ENCODE results near the gene ARHGEF1.

ARHGEF1 gene

DNA sequence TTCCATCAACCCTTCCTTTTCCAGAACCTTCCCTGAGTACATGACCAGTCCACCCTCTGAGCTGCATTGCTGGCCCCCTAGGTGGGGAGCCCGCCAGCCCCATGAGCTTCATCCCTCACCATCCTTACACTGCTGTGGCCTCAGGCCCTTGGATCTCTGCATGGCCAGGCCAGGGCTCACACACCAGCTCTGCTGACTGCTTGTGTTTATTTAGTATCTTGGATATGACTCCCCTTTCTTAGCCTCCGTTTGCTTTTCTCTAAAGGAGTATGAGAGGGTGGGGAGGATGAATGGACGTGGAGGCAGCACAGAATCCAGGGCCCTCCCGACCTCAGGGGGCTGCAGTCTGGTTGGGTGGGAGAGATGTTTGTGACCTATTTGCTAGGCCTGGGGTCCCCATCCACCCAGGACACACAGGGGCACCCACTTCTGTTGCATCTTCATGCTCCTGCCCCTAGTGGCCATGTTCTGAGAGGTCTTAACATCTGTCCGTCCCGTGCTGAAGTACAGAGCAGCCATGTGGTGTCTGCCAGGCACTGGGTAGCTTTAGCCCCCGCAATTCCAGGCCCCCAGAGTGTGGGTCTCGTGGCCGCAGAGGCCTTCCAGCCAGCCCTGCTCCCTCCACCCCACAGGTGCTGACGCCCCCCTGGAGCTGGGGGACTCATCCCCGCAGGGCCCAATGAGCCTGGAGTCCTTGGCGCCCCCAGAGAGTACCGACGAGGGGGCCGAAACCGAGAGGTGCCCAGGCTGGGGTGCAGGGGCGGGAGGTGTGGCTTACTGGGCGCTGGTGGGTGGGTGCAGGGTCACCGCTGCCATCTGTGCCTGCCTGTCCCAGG is 13.0 kb downstream of the ARHGEF1 start:
- Histone ChIP-seq H3K4me1 (ENCODE audit: control insufficient read depth, insufficient read depth, low read length) (peaks cover 7% of the 10 kb centered on the region; the same call in 1 of the 2 replicates), H3K4me3 (ENCODE audit: low read length) (no peak overlapping the region; the same call in 1 of the 2 replicates), H3K9me3 (ENCODE audit: control insufficient read depth, insufficient read depth, low read length) (no peaks in the 10 kb centered on the region), H3K36me3 (ENCODE audit: control insufficient read depth, insufficient read depth, low read length) (peaks cover 8% of the 10 kb centered on the region), H3K27me3 (ENCODE audit: control insufficient read depth, insufficient read depth, low read length) (no peaks in the 10 kb centered on the region), H3K27ac (ENCODE audit: low read length) (no peak overlapping the region)
- no peak for DNase-seq (ENCODE audit: low read depth, low spot score)
- WGBS (ENCODE audit: insufficient coverage, insufficient read length) = no CpG with 5 or more reads among the region's 19 CpGs

DNA sequence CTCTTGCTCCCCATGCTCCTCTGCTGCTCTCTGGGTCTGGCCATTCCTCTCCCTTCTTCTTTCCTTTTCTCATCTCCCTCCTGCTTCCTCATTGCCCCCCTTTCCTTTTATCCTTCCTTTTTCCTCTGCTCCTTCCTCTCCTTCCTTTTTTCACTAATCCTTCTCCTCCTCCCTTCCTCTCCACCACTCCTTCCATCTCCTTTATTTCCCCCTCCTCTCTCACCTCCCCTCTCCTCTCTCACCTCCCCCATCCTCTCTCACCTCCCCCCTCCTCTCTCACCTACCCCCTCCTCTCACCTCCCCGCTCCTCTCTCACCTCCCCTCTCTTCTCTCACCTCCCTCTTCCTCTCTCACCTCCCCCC is 13.6 kb downstream of the ARHGEF1 start:
- 100% methylated on average over 1 of the region's 1 CpG for WGBS (ENCODE audit: insufficient coverage, insufficient read length)

DNA sequence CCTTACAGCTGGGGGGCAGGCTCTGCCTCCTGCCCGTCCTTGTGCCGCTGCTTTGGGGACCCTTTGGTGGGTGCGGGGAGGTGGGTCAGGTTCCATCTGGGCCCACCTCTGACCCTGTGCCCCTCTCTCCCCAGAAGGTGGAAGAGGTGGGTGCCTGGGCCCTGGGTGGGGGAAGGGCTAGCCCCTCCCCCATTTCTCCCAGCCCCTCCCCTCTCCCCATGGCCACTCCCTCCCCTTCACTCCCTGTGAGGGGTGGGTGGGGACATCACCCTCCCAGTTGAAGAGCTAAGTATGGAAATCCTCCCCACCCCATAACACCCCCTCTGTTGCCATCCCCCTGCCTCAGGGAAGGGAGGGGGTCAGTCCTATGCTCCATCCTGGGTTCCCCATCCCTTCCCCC is 14.2 kb downstream of the ARHGEF1 start:
- Histone ChIP-seq H3K27ac (ENCODE audit: low read length) (no peak overlapping the region), H3K4me3 (ENCODE audit: low read length) (no peak overlapping the region), H3K9me3 (ENCODE audit: control insufficient read depth, insufficient read depth, low read length) (no peaks in the 10 kb centered on the region), H3K36me3 (ENCODE audit: control insufficient read depth, insufficient read depth, low read length) (peaks cover 11% of the 10 kb centered on the region), H3K27me3 (ENCODE audit: control insufficient read depth, insufficient read depth, low read length) (no peaks in the 10 kb centered on the region), H3K4me1 (ENCODE audit: control insufficient read depth, insufficient read depth, low read length) (peaks cover 7% of the 10 kb centered on the region; the same call in 1 of the 2 replicates)
- DNase-seq (ENCODE audit: low read depth, low spot score) = no peak
- WGBS (ENCODE audit: insufficient coverage, insufficient read length) = no CpG with 5 or more reads among the region's 3 CpGs

More for the DNA sequence above, 13.6 kb downstream of the ARHGEF1 start:
- DNase-seq (ENCODE audit: low read depth, low spot score) = no peak
- Histone ChIP-seq H3K4me1 (ENCODE audit: control insufficient read depth, insufficient read depth, low read length) (peaks cover 7% of the 10 kb centered on the region; the same call in 1 of the 2 replicates), H3K27ac (ENCODE audit: low read length) (no peak overlapping the region), H3K4me3 (ENCODE audit: low read length) (no peak overlapping the region), H3K9me3 (ENCODE audit: control insufficient read depth, insufficient read depth, low read length) (no peaks in the 10 kb centered on the region), H3K27me3 (ENCODE audit: control insufficient read depth, insufficient read depth, low read length) (no peaks in the 10 kb centered on the region), H3K36me3 (ENCODE audit: control insufficient read depth, insufficient read depth, low read length) (peaks cover 8% of the 10 kb centered on the region)

DNA sequence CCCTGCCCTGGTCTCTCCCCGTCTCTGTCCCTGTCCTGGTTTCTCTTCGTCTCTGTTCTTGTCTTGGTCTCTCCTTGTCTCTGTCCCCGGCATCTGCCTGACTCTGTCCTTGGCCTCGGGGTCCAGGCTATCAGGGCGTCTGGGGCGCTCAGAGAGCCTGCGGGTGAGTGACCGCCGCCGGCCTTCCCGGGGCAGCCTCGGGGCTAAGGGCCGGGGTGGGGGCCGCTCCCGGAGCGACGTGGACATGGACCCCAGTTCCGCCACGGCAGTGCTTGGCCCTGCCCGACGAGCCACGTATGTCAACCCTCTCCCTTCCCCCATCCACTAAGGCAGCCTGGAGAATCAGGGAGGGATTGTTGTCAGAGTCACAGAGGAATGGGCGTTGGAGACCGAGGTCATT is 14.8 kb downstream of the ARHGEF1 start:
- Histone ChIP-seq H3K9me3 (ENCODE audit: control insufficient read depth, insufficient read depth, low read length) (no peaks in the 10 kb centered on the region), H3K4me3 (ENCODE audit: low read length) (no peak overlapping the region), H3K27me3 (ENCODE audit: control insufficient read depth, insufficient read depth, low read length) (no peaks in the 10 kb centered on the region), H3K36me3 (ENCODE audit: control insufficient read depth, insufficient read depth, low read length) (peaks cover 16% of the 10 kb centered on the region), H3K27ac (ENCODE audit: low read length) (no peak overlapping the region), H3K4me1 (ENCODE audit: control insufficient read depth, insufficient read depth, low read length) (peaks cover 5% of the 10 kb centered on the region; the same call in 1 of the 2 replicates)
- no CpG with 5 or more reads among the region's 24 CpGs for WGBS (ENCODE audit: insufficient coverage, insufficient read length)
- no peak for DNase-seq (ENCODE audit: low read depth, low spot score)

DNA sequence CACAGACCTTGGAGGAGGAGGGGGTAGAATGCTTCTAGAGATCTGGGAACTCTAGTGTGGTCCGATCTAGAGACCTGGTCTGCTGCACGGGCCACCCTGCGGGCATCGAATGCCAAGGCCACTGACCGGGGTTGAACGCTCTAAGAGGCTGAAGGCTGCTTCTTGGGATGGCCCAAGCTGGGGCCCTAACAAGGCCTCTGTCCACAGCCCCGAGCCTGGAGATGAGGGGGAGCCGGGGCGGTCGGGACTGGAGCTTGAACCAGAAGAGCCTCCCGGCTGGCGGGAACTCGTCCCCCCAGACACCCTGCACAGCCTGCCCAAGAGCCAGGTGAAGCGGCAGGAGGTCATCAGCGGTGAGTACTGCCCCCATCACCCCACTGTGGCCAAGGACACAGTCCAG is 15.3 kb downstream of the ARHGEF1 start:
- DNase-seq (ENCODE audit: low read depth, low spot score) = no peak
- no CpG with 5 or more reads among the region's 15 CpGs for WGBS (ENCODE audit: insufficient coverage, insufficient read length)
- peaks cover 5% of the 10 kb centered on the region; the same call in 1 of the 2 replicates for H3K4me1 ChIP-seq (ENCODE audit: control insufficient read depth, insufficient read depth, low read length)
- peaks cover 18% of the 10 kb centered on the region for H3K36me3 ChIP-seq (ENCODE audit: control insufficient read depth, insufficient read depth, low read length)
- no peaks in the 10 kb centered on the region for H3K9me3 ChIP-seq (ENCODE audit: control insufficient read depth, insufficient read depth, low read length)
- no peaks in the 10 kb centered on the region for H3K27me3 ChIP-seq (ENCODE audit: control insufficient read depth, insufficient read depth, low read length)
- no peak overlapping the region for H3K4me3 ChIP-seq (ENCODE audit: low read length)
- no peak overlapping the region for H3K27ac ChIP-seq (ENCODE audit: low read length)

DNA sequence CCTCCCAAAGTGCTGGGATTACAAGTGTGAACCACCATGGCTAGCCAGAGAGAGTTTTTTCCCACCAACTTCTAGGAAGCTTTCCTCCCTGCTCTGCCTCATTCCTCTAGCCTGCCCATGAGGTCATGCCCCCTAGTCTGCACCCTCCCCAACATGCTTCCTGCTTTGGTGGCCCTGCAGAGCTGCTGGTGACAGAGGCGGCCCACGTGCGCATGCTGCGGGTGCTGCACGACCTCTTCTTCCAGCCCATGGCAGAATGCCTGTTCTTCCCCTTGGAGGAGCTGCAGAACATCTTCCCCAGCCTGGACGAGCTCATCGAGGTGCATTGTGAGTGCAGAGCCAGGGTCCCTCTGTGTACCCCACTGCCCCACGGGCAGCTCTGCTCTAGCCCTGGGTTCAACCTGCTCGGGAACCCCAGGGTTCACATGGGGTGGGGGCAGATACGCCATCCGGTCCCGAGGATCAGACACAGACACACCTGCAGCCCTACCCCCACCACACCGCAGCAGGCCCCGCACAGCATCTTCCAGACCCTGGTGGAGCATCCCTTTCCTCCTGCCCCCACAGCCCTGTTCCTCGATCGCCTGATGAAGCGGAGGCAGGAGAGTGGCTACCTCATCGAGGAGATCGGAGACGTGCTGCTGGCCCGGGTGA is 18.9 kb downstream of the ARHGEF1 start:
- H3K4me1 ChIP-seq (ENCODE audit: control insufficient read depth, insufficient read depth, low read length) = 0 out of 2 replicates have a peak, but pooled peaks cover 2% of the 10 kb centered on the region
- H3K36me3 ChIP-seq (ENCODE audit: control insufficient read depth, insufficient read depth, low read length) = peaks cover 30% of the 10 kb centered on the region
- H3K9me3 ChIP-seq (ENCODE audit: control insufficient read depth, insufficient read depth, low read length) = no peaks in the 10 kb centered on the region
- DNase-seq (ENCODE audit: low read depth, low spot score) = no peak
- WGBS (ENCODE audit: insufficient coverage, insufficient read length) = no CpG with 5 or more reads among the region's 21 CpGs
- no peak overlapping the region for H3K4me3 ChIP-seq (ENCODE audit: low read length)
- H3K27me3 ChIP-seq (ENCODE audit: control insufficient read depth, insufficient read depth, low read length) = no peaks in the 10 kb centered on the region
- H3K27ac ChIP-seq (ENCODE audit: low read length) = no peak overlapping the region

DNA sequence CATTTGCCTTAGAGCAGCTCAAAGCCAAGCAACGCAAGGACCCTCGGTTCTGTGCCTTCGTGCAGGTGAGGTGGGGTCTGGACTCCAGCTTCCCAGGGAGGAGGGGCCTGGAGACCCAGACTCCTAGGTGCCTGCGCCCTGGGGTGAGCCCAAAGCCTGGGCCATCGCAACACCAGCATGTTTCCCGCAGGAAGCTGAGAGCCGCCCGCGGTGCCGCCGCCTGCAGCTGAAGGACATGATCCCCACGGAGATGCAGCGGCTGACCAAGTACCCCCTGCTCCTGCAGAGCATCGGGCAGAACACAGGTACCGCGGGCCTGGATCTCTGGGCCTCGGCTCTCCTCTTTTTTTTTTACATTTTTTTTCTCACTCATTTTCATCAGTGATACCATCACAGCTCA is 19.6 kb downstream of the ARHGEF1 start:
- Histone ChIP-seq H3K9me3 (ENCODE audit: control insufficient read depth, insufficient read depth, low read length) (no peaks in the 10 kb centered on the region), H3K36me3 (ENCODE audit: control insufficient read depth, insufficient read depth, low read length) (peaks cover 30% of the 10 kb centered on the region), H3K4me3 (ENCODE audit: low read length) (no peak overlapping the region), H3K4me1 (ENCODE audit: control insufficient read depth, insufficient read depth, low read length) (no peaks in the 10 kb centered on the region), H3K27ac (ENCODE audit: low read length) (no peak overlapping the region), H3K27me3 (ENCODE audit: control insufficient read depth, insufficient read depth, low read length) (no peaks in the 10 kb centered on the region)
- no CpG with 5 or more reads among the region's 17 CpGs for WGBS (ENCODE audit: insufficient coverage, insufficient read length)
- no peak for DNase-seq (ENCODE audit: low read depth, low spot score)

DNA sequence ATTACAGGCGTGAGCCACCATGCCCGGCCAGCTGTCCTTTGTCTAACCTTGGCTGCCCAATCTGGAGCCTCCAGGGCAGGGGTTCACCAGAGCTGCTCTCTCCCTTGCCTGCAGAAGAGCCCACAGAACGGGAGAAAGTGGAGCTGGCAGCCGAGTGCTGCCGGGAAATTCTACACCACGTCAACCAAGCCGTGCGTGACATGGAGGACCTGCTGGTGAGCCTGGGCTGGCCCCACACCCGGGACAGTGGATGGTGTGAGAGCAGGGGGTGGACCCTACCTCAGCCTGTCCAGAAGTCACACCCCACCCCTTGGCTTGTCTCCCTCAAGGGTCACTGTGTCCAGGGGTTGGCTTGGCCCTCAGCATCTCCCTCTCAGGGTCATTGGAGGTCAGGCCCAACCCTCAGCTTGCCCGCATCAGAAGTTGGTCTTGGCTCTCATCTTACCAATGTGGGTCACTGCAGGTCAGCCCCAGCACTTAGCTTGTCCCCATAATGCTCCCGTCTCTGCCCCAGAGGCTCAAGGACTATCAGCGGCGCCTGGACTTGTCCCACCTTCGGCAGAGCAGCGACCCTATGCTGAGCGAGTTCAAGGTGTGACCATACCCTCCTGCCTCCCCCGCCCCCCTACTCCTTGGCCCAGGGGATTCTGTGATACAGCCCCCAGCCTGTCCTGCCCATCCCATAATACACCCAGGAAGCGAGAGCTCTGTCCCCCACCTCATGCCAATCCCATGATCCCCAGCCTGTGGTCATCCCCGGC is 20.4 kb downstream of the ARHGEF1 start:
- no CpG with 5 or more reads among the region's 19 CpGs for WGBS (ENCODE audit: insufficient coverage, insufficient read length)
- Histone ChIP-seq H3K4me3 (ENCODE audit: low read length) (no peak overlapping the region), H3K27me3 (ENCODE audit: control insufficient read depth, insufficient read depth, low read length) (no peaks in the 10 kb centered on the region), H3K27ac (ENCODE audit: low read length) (no peak overlapping the region), H3K36me3 (ENCODE audit: control insufficient read depth, insufficient read depth, low read length) (peaks cover 27% of the 10 kb centered on the region), H3K4me1 (ENCODE audit: control insufficient read depth, insufficient read depth, low read length) (no peaks in the 10 kb centered on the region), H3K9me3 (ENCODE audit: control insufficient read depth, insufficient read depth, low read length) (no peaks in the 10 kb centered on the region)
- DNase-seq (ENCODE audit: low read depth, low spot score) = no peak

DNA sequence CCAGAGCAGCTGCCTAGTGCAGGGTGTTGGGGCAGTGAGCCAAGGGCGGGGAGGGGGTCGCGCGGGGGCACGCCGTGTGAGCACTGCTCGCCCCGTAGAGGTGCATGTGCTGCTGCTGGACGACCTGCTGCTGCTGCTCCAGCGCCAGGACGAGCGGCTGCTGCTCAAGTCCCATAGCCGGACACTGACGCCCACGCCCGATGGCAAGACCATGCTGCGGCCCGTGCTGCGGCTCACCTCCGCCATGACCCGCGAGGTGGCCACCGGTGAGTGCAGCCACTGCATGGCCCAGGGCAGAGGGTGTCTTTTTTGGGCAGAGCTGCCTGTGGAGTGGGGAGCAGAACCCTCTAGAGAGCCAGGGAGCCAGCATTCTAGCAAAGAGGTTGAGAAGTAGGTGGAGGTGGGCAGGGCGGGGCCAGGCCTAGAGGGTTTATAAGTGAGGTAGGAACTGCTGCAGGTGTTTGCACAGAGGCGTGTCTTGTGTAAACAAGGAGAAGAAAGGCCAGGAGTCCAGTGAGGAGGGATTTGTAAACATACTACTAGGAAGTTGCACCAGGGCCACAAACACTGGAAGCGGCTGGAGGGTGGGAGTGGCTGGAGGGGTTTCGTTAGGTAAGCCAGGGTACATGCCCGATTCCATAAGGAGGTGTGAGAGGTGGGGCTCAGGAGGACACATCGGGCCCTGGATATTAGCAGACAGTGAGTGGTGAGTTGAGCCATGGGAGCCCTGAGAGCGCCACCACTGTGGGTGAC is 21.3 kb downstream of the ARHGEF1 start:
- Histone ChIP-seq H3K4me3 (ENCODE audit: low read length) (no peak overlapping the region), H3K27me3 (ENCODE audit: control insufficient read depth, insufficient read depth, low read length) (no peaks in the 10 kb centered on the region), H3K9me3 (ENCODE audit: control insufficient read depth, insufficient read depth, low read length) (no peaks in the 10 kb centered on the region), H3K4me1 (ENCODE audit: control insufficient read depth, insufficient read depth, low read length) (no peaks in the 10 kb centered on the region), H3K36me3 (ENCODE audit: control insufficient read depth, insufficient read depth, low read length) (peaks cover 27% of the 10 kb centered on the region), H3K27ac (ENCODE audit: low read length) (no peak overlapping the region)
- no peak for DNase-seq (ENCODE audit: low read depth, low spot score)
- WGBS (ENCODE audit: insufficient coverage, insufficient read length) = no CpG with 5 or more reads among the region's 30 CpGs
